GM23338 (cell line): ENCODE measurements around the gene RBKS. TPM values are rescaled to one million over a fixed set of nuclear protein-coding genes. Genes with fewer than 3 reads are reported as not detected.

Experiments used
- ATAC-seq: fragments of 200-7000 bp; cut with Tn5 transposase; 3 replicates; pipeline ENCODE4 v1.9.1; 2020
- DNase-seq: peaks from one replicate; pipeline ENCODE4 v3.0.0-alpha.2; 2015; ENCODE audit warnings: low spot score
- H2AFZ ChIP-seq: fragments of 200-600 bp; sonication (generic); 2 replicates; pipeline ENCODE4 v1.8.0; 2016; ENCODE audit warnings: antibody characterized with exemption, mild to moderate bottlenecking, moderate library complexity
- H3F3A ChIP-seq: fragments of 200-600 bp; sonication (generic); replicated peaks from 2 replicates; pipeline ENCODE4 v1.8.0; 2017; ENCODE audit warnings: antibody characterized with exemption, mixed run types, low read depth
- H3K27ac ChIP-seq: fragments of 200-600 bp; sonication (generic); 2 replicates; pipeline ENCODE4 v1.6.1; 2016; ENCODE audit warnings: low read depth
- H3K27me3 ChIP-seq: fragments of 200-600 bp; sonication (generic); 2 replicates; pipeline ENCODE4 v1.8.0; 2016; ENCODE audit warnings: mild to moderate bottlenecking, mixed run types, moderate library complexity; ENCODE audit not compliant: insufficient read depth
- H3K36me3 ChIP-seq: fragments of 200-600 bp; sonication (generic); 2 replicates; pipeline ENCODE4 v1.8.0; 2016; ENCODE audit warnings: mild to moderate bottlenecking; ENCODE audit not compliant: insufficient read depth
- H3K4me1 ChIP-seq: fragments of 200-600 bp; sonication (generic); 2 replicates; pipeline ENCODE4 v1.8.0; 2016; ENCODE audit warnings: mild to moderate bottlenecking, moderate library complexity; ENCODE audit not compliant: insufficient read depth
- H3K4me2 ChIP-seq: fragments of 200-600 bp; sonication (generic); 2 replicates; pipeline ENCODE4 v1.7.1; 2017; ENCODE audit warnings: mixed run types
- H3K4me3 ChIP-seq: fragments of 200-600 bp; sonication (generic); 2 replicates; pipeline ENCODE4 v1.6.1; 2016; ENCODE audit warnings: mixed run types
- H3K79me2 ChIP-seq: fragments of 200-600 bp; sonication (generic); replicated peaks from 2 replicates; pipeline ENCODE4 v1.8.0; 2017; ENCODE audit warnings: mild to moderate bottlenecking; ENCODE audit not compliant: insufficient read depth
- H3K9me2 ChIP-seq: fragments of 200-600 bp; sonication (generic); 2 replicates; pipeline ENCODE4 v1.8.0; 2017; ENCODE audit not compliant: insufficient read depth
- H4K20me1 ChIP-seq: fragments of 200-600 bp; sonication (generic); replicated peaks from 2 replicates; pipeline ENCODE4 v1.8.0; 2017; ENCODE audit warnings: mild to moderate bottlenecking; ENCODE audit not compliant: insufficient read depth
- H3K27ac Mint-ChIP-seq: 2 replicates; pipeline ENCODE4 v1.8.0; 2020; ENCODE audit warnings: inconsistent platforms, mild to moderate bottlenecking, moderate library complexity, mixed read lengths
- H3K27me3 Mint-ChIP-seq: 3 replicates; pipeline ENCODE4 v1.8.0; 2022; ENCODE audit warnings: low read depth, mild to moderate bottlenecking, moderate library complexity, mixed read lengths, inconsistent platforms; ENCODE audit not compliant: insufficient read depth, poor library complexity
- H3K36me3 Mint-ChIP-seq: 3 replicates; pipeline ENCODE4 v1.8.0; 2021; ENCODE audit warnings: low read depth, mild to moderate bottlenecking, inconsistent platforms, moderate library complexity, mixed read lengths
- H3K4me1 Mint-ChIP-seq: 3 replicates; pipeline ENCODE4 v1.8.0; 2020; ENCODE audit warnings: mild to moderate bottlenecking, inconsistent platforms, mixed read lengths
- H3K4me3 Mint-ChIP-seq: 3 replicates; pipeline ENCODE4 v1.8.0; 2021; ENCODE audit warnings: moderate library complexity, mild to moderate bottlenecking, inconsistent platforms, mixed read lengths
- H3K9me3 Mint-ChIP-seq: 3 replicates; pipeline ENCODE4 v1.8.0; 2020; ENCODE audit warnings: moderate library complexity, mild to moderate bottlenecking, inconsistent platforms, mixed read lengths
- CREB1 ChIP-seq: fragments of 250-450 bp; sonication (Bioruptor Pico); IDR thresholded peaks from 2 replicates; pipeline ENCODE4 v1.5.0; 2020; ENCODE audit warnings: low read depth, mild to moderate bottlenecking, moderate library complexity
- CTCF ChIP-seq, 2 experiments: fragments of 200-600 bp in 1 of 2; sonication (generic) in 1 of 2; conservative IDR thresholded peaks; 2 replicates each; pipeline versions ENCODE4 v1.5.1 to v1.6.1; 2016 to 2017; ENCODE audit warnings: antibody characterized with exemption in 2 of 2, low read depth in 2 of 2, mild to moderate bottlenecking in 2 of 2, moderate library complexity in 1 of 2
- ETS1 ChIP-seq: IDR thresholded peaks from 2 replicates; pipeline ENCODE4 v1.6.1; 2016; ENCODE audit warnings: antibody characterized with exemption
- EZH2 ChIP-seq: fragments of 200-600 bp; sonication (generic); IDR thresholded peaks from one replicate; pipeline ENCODE4 v1.8.0; 2017; ENCODE audit warnings: antibody characterized with exemption, mild to moderate bottlenecking, low read depth; ENCODE audit not compliant: unreplicated experiment
- JUNB ChIP-seq: IDR thresholded peaks from one replicate; pipeline ENCODE4 v1.6.1; 2016; ENCODE audit warnings: antibody characterized with exemption; ENCODE audit not compliant: unreplicated experiment
- NANOG ChIP-seq: IDR thresholded peaks from 2 replicates; pipeline ENCODE4 v1.6.1; 2016; ENCODE audit warnings: antibody characterized with exemption, borderline replicate concordance
- POLR2AphosphoS5 ChIP-seq: IDR thresholded peaks from 2 replicates; pipeline ENCODE4 v1.6.1; 2016; ENCODE audit warnings: antibody characterized with exemption, low read depth
- REST ChIP-seq: IDR thresholded peaks from one replicate; pipeline ENCODE4 v1.6.1; 2018; ENCODE audit warnings: antibody characterized with exemption; ENCODE audit not compliant: unreplicated experiment
- STAT1 ChIP-seq: IDR thresholded peaks from one replicate; pipeline ENCODE4 v1.6.1; 2016; ENCODE audit warnings: antibody characterized with exemption; ENCODE audit not compliant: unreplicated experiment
- ZNF114 ChIP-seq: fragments of 250-450 bp; sonication (Bioruptor Pico); IDR thresholded peaks from 2 replicates; pipeline ENCODE4 v1.5.0; 2020; ENCODE audit warnings: mild to moderate bottlenecking, moderate library complexity
- ZNF331 ChIP-seq: fragments of 250-450 bp; sonication (Bioruptor Pico); IDR thresholded peaks from 2 replicates; pipeline ENCODE4 v1.5.0; 2020; ENCODE audit warnings: low read depth, mild to moderate bottlenecking, moderate library complexity
- polyA plus RNA-seq: library from polyadenylated mRNA; unstranded; fragments of >200 nt; fragmentation: Nextera tagmentation; extraction: Ambion mirVana; gene quantifications from 2 replicates; pipeline ENCODE4 v1.2.1, GENCODE V29; 2016
- total RNA-seq: library from RNA; depleted of rRNA; stranded (reverse); fragments of >200 nt; shearing (Covaris generic); gene quantifications from 2 replicates; pipeline ENCODE4 v1.2.3, GENCODE V29; 2014

Gene RBKS
- total and polyA plus RNA-seq, 2 experiments from 2014 or later: 1.3 to 1.5 TPM

GRCh38 chr2:27875089-27875881 is 14.9 kb downstream of the RBKS start:
- Histone ChIP-seq H3K4me1 (no peaks in the 10 kb centered on the region), H3F3A (no peaks in the 10 kb centered on the region), H3K79me2 (no peaks in the 10 kb centered on the region), H3K4me2 (no peak overlapping the region), H3K36me3 (no peaks in the 10 kb centered on the region), H3K27ac (no peak overlapping the region), H3K9me2 (0 out of 2 replicates have a peak, but pooled peaks cover 7% of the 10 kb centered on the region), H4K20me1 (no peaks in the 10 kb centered on the region), H3K4me3 (no peak overlapping the region), H2AFZ (no peak overlapping the region), H3K27me3 (no peaks in the 10 kb centered on the region)
- Mint-ChIP-seq H3K9me3 (peaks cover 5% of the 10 kb centered on the region; the same call in 2 of the 3 replicates), H3K27ac (no peak overlapping the region), H3K27me3 (no peaks in the 10 kb centered on the region), H3K4me1 (no peaks in the 10 kb centered on the region), H3K4me3 (no peak overlapping the region), H3K36me3 (no peaks in the 10 kb centered on the region)
- ATAC-seq: no peak
- TF ChIP-seq POLR2AphosphoS5: no peak
- no peak for TF ChIP-seq JUNB
- no peak for TF ChIP-seq ZNF114
- no peak for TF ChIP-seq NANOG
- no peak for TF ChIP-seq CREB1
- TF ChIP-seq ZNF331: no peak
- TF ChIP-seq ETS1: no peak
- TF ChIP-seq REST: no peak
- no peak for TF ChIP-seq STAT1
- no peak for DNase-seq

GRCh38 chr2:27873091-27873490 is 17.1 kb downstream of the RBKS start:
- Histone ChIP-seq H3K27ac (no peak overlapping the region), H3F3A (no peaks in the 10 kb centered on the region), H4K20me1 (no peaks in the 10 kb centered on the region), H3K27me3 (no peaks in the 10 kb centered on the region), H3K36me3 (no peaks in the 10 kb centered on the region), H3K79me2 (no peaks in the 10 kb centered on the region), H3K4me1 (no peaks in the 10 kb centered on the region), H3K4me3 (no peak overlapping the region), H2AFZ (no peak overlapping the region), H3K9me2 (0 out of 2 replicates have a peak, but pooled peaks cover 7% of the 10 kb centered on the region), H3K4me2 (no peak overlapping the region)
- DNase-seq (no peak), ATAC-seq (no peak)
- Mint-ChIP-seq H3K4me3 (no peak overlapping the region), H3K27me3 (no peaks in the 10 kb centered on the region), H3K9me3 (peaks cover 5% of the 10 kb centered on the region; the same call in 2 of the 3 replicates), H3K36me3 (no peaks in the 10 kb centered on the region), H3K27ac (no peak overlapping the region), H3K4me1 (no peaks in the 10 kb centered on the region)
- no peak for TF ChIP-seq EZH2
- TF ChIP-seq CTCF (conservative IDR thresholded peaks at IDR 0.05; ENCODE audit: low read depth in 2 of 2): no peak
- TF ChIP-seq CREB1: no peak
